B cell (primary cell): ENCODE data around the gene JUP.

Experiments used
- CTCF ChIP-seq: fragments of 200-600 bp; IDR thresholded peaks from one replicate; pipeline ENCODE4 v1.8.0; 2022; ENCODE audit warnings: antibody characterized with exemption, mild to moderate bottlenecking
- EZH2 ChIP-seq: IDR thresholded peaks from 2 replicates; pipeline ENCODE4 v1.6.1; 2012; ENCODE audit warnings: borderline replicate concordance, low read depth, mild to moderate bottlenecking, moderate library complexity, low read length; ENCODE audit not compliant: insufficient read depth, poor library complexity, severe bottlenecking

GRCh38 chr17:41803049-41804020 is 16.8 kb upstream of the JUP start:
- TF ChIP-seq CTCF (no peak), EZH2 (no peak)
